GM06990 (cell line): Measurements from ENCODE around the gene MRPL19.

Source experiments
- DNase-seq: peaks from one replicate; pipeline ENCODE4 v3.0.0-alpha.2; 2011; ENCODE audit not compliant: insufficient read length; ENCODE audit errors: extremely low read depth
- H3K27me3 ChIP-seq: replicated peaks from 2 replicates; pipeline ENCODE4 v1.6.0; 2011; ENCODE audit warnings: low read length; ENCODE audit not compliant: control insufficient read depth, insufficient read depth
- H3K36me3 ChIP-seq: 2 replicates; pipeline ENCODE4 v1.5.1; 2011; ENCODE audit warnings: low read length; ENCODE audit not compliant: control insufficient read depth, insufficient read depth
- H3K4me3 ChIP-seq: replicated peaks from 2 replicates; pipeline ENCODE4 v1.5.1; 2011; ENCODE audit warnings: low read depth, mild to moderate bottlenecking, control low read depth, low read length
- TF ChIP-seq, protein P1 (sequence below): IDR thresholded peaks from 2 replicates; pipeline ENCODE4 v1.5.1; 2011; ENCODE audit warnings: low read length, control low read depth, mild to moderate bottlenecking, inconsistent platforms; ENCODE audit not compliant: insufficient read depth, poor library complexity, severe bottlenecking

The MRPL19 gene

DNA sequence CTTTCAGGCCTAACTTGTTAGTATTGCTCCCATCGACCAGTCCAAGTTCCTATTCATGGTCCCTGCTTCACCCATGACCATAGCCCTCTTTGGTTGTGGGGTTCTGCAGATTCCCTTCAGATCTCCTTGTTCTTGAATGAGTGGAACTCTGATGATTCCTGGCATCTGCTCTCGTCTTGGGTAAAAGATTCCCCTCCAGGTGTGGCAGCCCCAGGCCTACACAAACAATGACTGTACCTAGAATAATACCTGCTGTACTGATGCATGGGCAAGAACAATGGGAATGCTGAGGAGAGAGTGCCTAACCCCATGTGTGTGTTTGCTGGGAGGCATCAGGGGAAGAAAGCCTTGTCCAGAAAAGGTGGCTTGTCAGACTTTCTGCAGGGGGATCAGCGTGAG is 39.2 kb upstream of the MRPL19 start:
- Histone ChIP-seq H3K4me3 (no peak overlapping the region), H3K36me3 (no peaks in the 10 kb centered on the region), H3K27me3 (no peaks in the 10 kb centered on the region; the same call in none of the 2 replicates)
- TF ChIP-seq, protein P1, sequence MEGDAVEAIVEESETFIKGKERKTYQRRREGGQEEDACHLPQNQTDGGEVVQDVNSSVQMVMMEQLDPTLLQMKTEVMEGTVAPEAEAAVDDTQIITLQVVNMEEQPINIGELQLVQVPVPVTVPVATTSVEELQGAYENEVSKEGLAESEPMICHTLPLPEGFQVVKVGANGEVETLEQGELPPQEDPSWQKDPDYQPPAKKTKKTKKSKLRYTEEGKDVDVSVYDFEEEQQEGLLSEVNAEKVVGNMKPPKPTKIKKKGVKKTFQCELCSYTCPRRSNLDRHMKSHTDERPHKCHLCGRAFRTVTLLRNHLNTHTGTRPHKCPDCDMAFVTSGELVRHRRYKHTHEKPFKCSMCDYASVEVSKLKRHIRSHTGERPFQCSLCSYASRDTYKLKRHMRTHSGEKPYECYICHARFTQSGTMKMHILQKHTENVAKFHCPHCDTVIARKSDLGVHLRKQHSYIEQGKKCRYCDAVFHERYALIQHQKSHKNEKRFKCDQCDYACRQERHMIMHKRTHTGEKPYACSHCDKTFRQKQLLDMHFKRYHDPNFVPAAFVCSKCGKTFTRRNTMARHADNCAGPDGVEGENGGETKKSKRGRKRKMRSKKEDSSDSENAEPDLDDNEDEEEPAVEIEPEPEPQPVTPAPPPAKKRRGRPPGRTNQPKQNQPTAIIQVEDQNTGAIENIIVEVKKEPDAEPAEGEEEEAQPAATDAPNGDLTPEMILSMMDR, result no peak
- no peak for DNase-seq

DNA sequence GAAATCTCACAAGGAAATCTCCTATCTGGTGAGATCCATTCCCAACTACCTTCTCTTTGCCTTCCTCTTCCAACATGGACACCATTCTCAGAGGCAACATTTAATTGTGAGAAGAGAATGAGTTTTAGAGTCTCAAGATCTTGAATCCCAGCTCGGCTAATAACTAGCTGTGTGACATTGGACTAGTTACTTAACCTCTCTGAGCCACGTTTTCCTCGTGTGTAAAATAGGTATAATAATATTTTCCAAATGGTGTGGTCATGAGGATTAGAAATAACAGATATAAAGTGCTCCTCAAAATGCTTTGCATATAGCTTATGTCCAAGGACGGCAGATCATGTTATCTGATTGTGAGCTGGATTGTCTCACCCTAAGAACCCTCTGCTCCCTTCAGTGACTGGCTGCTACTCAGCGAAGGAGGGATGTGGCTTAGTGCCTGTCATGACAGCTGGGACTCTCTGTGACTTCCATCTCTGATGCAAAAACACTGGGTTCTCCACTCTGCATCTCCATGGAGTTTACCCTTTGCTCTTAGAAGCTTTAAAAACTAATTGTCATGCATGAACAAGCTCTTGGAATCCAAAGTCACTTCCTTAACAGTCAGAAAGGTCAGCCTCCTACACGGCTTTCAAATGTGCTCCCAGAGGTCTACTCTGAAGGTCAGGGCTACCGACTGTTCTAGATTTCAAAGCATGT is 38.4 kb upstream of the MRPL19 start:
- H3K36me3 ChIP-seq, result no peaks in the 10 kb centered on the region
- TF ChIP-seq, protein P1, result no peak
- H3K4me3 ChIP-seq, result no peak overlapping the region
- no peak for DNase-seq
- H3K27me3 ChIP-seq, result no peaks in the 10 kb centered on the region; the same call in none of the 2 replicates

DNA sequence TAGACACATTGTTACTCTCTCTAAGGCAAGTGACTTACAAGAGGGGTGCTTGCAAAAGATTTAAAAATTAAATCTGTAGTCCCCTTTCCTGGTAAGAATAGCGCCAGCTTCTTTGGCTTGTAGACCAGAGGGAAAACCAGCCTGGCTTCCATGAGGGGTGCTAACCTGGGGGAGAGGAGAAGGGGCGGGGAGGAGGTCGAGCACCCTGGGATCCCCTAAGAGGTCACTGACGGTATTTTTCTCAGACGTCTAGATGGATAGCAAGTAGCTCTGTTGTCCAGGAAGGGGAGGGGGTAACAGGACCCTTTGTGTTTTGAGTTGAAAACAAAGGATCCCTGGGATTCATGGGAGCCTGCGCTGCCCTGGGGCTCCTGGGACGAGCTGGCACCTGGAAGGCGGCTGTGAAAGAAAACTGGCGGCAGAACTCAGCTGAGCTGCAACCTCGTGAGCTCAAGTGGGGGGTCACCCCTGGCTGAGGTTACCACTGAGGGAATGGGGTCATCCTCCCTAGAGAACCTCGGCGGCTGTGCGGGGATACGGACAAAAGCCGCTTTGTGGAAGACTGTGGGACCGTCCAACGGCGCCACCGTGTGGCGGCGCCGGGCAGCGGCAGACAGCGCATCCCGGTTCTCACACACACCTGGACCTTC is 37.8 kb upstream of the MRPL19 start:
- DNase-seq, result peak; percentile 78
- Histone ChIP-seq H3K27me3 (no peaks in the 10 kb centered on the region; the same call in none of the 2 replicates), H3K4me3 (no peak overlapping the region), H3K36me3 (no peaks in the 10 kb centered on the region)
- TF ChIP-seq, protein P1, result peak; percentile 98

DNA sequence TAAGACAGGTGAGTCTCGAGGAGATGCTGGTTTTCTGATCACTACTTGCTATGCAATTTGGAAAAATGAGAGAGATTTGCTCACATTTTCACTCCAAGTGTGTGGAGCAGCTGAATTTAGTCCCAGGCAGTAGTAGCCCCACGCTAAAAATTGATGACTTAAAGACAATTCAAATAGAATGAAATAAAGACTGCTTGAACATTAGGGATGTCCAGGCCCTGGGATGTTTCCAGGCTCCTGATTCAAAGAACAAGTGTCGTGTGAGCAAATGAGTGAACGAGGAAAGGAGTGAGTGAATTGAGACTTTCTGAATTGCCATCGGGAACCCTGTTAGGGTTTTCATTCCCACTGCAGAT is 37.3 kb upstream of the MRPL19 start:
- Histone ChIP-seq H3K36me3 (no peaks in the 10 kb centered on the region), H3K4me3 (no peak overlapping the region), H3K27me3 (no peaks in the 10 kb centered on the region; the same call in none of the 2 replicates)
- TF ChIP-seq, protein P1, result no peak
- no peak for DNase-seq

DNA sequence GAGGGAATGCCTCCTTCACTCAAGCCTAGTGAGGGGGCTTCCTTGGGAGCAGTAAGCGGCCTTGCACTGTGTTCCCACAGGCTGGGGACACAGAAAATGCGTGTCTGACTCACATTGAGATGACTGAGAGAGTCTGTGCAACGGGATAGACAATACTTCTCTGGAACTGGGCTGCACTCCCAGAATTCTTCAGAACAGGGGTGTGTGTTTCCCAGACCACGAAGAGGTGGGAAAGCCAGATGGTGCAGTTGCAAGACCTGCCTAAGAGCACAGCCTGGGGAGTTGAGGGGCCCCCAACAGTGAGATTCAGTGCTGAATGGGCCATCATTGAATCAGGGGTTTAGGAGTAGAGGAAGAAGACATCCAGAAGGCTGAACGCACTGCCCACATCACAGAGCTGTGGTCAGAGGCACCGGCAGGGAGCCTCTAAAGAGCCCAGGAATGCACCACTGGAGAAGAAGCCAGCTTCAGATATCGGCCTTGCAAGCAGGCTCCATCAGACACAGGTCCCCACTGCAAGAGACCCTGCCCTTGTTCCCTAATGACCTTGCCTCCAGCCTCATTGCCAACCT is 36.6 kb upstream of the MRPL19 start:
- DNase-seq, result no peak
- no peaks in the 10 kb centered on the region; the same call in none of the 2 replicates for H3K27me3 ChIP-seq
- H3K4me3 ChIP-seq, result no peak overlapping the region
- no peaks in the 10 kb centered on the region for H3K36me3 ChIP-seq
- TF ChIP-seq, protein P1, result no peak
